Suprapubic skin (tissue), 4 donors: ENCODE data around the gene ROR2.

Source experiments
- EP300 ChIP-seq: sonication (generic); formaldehyde crosslinking; IDR thresholded peaks from one replicate; pipeline ENCODE4 v1.6.1; 2017; ENCODE audit warnings: antibody characterized with exemption
- POLR2A ChIP-seq, 2 donors: fragments of 450-650 bp; IDR thresholded peaks; one replicate each; pipeline ENCODE4 v1.6.1; 2017; ENCODE audit warnings: antibody characterized with exemption in 2 of 2, mild to moderate bottlenecking in 2 of 2, moderate library complexity in 2 of 2
- POLR2AphosphoS5 ChIP-seq, 3 donors: sonication (generic); formaldehyde crosslinking; IDR thresholded peaks; one replicate each; pipeline ENCODE4 v1.6.1; 2017; ENCODE audit warnings: antibody characterized with exemption in 3 of 3

DNA sequence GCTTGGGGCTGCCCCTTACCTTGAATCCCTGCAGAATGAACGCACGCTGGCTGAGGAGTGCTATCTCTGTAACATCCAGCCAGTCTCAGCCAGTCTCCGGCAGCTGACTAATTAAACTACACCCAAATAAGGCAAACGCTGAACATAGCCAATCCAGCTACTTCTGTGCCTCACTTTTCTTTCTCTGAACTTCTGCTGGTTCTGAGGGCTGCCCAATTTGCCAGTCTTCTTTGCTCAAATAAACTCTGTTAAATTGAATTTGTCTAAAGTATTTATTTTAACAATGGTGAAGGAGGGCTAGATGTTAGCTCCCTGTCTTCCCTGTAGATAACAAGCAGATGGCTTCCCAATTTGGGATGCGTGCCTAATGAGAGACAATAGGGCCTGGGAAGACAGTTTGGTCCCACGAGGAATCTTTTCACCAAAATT lies 372.4 kb downstream of the ROR2 start:
- no peak for TF ChIP-seq POLR2A (IDR thresholded peaks at IDR 0.05)
- TF ChIP-seq POLR2AphosphoS5 (IDR thresholded peaks at IDR 0.05) = no peak
- TF ChIP-seq EP300 = no peak
